GM13976 (cell line): ENCODE data around the gene CERK.

Experiments used
- DNase-seq: peaks from one replicate; pipeline ENCODE4 v3.0.0; 2012; ENCODE audit warnings: low spot score
- CTCF ChIP-seq: IDR thresholded peaks from 2 replicates; pipeline ENCODE4 v1.5.1; 2012; ENCODE audit warnings: borderline replicate concordance, mild to moderate bottlenecking; ENCODE audit not compliant: insufficient read depth; ENCODE audit errors: extremely low read depth, missing control alignments, control extremely low read depth
- in situ Hi-C: fragments of 300-500 bp; cut with MboI; formaldehyde crosslinking; loops from one replicate; pipeline ENCODE4 v1.12.0; 2022; ENCODE audit warnings: low sequenced_read_pairs, mixed read lengths, inconsistent platforms; ENCODE audit not compliant: unreplicated experiment

The CERK gene

GRCh38 chr22:46653596-46653995 is 84.5 kb downstream of the CERK start:
- in situ Hi-C loops: no loop called here

GRCh38 chr22:46652847-46653331 is 85.2 kb downstream of the CERK start:
- in situ Hi-C loops: no loop called here
- DNase-seq: no peak

More at GRCh38 chr22:46653596-46653995, 84.5 kb downstream of the CERK start:
- no peak for TF ChIP-seq CTCF
- DNase-seq: peak; percentile 72

GRCh38 chr22:46652081-46652846 is 85.8 kb downstream of the CERK start:
- no peak for DNase-seq
- in situ Hi-C loops: no loop called here
- TF ChIP-seq CTCF: no peak

More at GRCh38 chr22:46652847-46653331, 85.2 kb downstream of the CERK start:
- no peak for TF ChIP-seq CTCF

- no peak for TF ChIP-seq CTCF
- in situ Hi-C loops: no loop called here
- DNase-seq: no peak
Observed at GRCh38 chr22:46651316-46651715, 86.7 kb downstream of the CERK start.

- no peak for DNase-seq
- in situ Hi-C loops: no loop called here
Observed at GRCh38 chr22:46650078-46650810, 87.8 kb downstream of the CERK start.

More at GRCh38 chr22:46650078-46650810, 87.8 kb downstream of the CERK start:
- TF ChIP-seq CTCF: no peak
